IgD-negative memory B cell (primary cell): ENCODE results near the gene TNFSF8. TPM values are rescaled to one million over a fixed set of nuclear protein-coding genes. Genes with fewer than 3 reads are reported as not detected.

Experiments
- H3K27ac Mint-ChIP-seq, 3 donors: one replicate each; pipeline ENCODE4 v1.8.0; 2020 to 2022; ENCODE audit warnings: mild to moderate bottlenecking in 3 of 3, mixed read lengths in 3 of 3, moderate library complexity in 1 of 3
- H3K27me3 Mint-ChIP-seq: one replicate; pipeline ENCODE4 v1.8.0; 2021; ENCODE audit warnings: mixed read lengths
- H3K36me3 Mint-ChIP-seq: one replicate; pipeline ENCODE4 v1.8.0; 2020; ENCODE audit warnings: mild to moderate bottlenecking, mixed read lengths
- H3K4me1 Mint-ChIP-seq, 3 donors: one replicate each; pipeline ENCODE4 v1.8.0; 2020 to 2022; ENCODE audit warnings: mixed read lengths in 3 of 3, mild to moderate bottlenecking in 1 of 3
- H3K4me3 Mint-ChIP-seq, 4 donors: one replicate each; pipeline ENCODE4 v1.8.0; 2020 to 2022; ENCODE audit warnings: mild to moderate bottlenecking in 4 of 4, mixed read lengths in 4 of 4, moderate library complexity in 3 of 4
- H3K9me3 Mint-ChIP-seq, 3 donors: one replicate each; pipeline ENCODE4 v1.8.0; 2020 to 2021; ENCODE audit warnings: mixed read lengths in 3 of 3, mild to moderate bottlenecking in 1 of 3
- polyA plus RNA-seq: library from polyadenylated mRNA; unstranded; fragments of 300-500 nt; fragmentation: Illumina TruSeq; gene quantifications from one replicate; pipeline ENCODE4 v1.2.3, GENCODE V29; 2021

The TNFSF8 gene
- polyA plus RNA-seq, 1 donor from 2014 or later: 3.5 TPM

DNA sequence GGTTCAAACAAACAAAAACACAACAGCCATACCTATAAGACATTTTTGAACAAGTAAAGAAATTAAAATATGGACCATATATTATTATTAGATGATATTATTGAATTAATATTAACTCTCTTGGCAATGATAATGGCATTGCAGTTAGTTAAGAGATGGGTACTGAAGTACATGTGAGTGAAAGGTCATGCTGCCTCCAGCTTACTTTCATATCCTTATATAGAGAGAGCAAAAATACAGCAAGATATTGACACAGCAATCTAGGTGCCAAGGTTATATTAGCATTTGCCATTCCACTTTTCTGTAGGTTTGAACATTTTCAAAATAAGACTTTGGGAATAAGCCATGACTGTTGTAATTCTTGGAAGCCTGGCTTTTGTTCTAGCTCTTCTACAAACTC lies 6.1 kb downstream of the TNFSF8 start:
- H3K4me3 Mint-ChIP-seq: peak overlapping the region in 1 of 4 donors; percentile 35
- peaks cover 38% of the 10 kb centered on the region for H3K27me3 Mint-ChIP-seq
- H3K4me1 Mint-ChIP-seq: peaks cover 18 to 41% (median 30%) of the 10 kb centered on the region in 3 donors
- H3K36me3 Mint-ChIP-seq: peaks cover 2% of the 10 kb centered on the region
- no peak overlapping the region for H3K27ac Mint-ChIP-seq
- peaks cover 0 to 2% (median 0%) of the 10 kb centered on the region in 3 donors for H3K9me3 Mint-ChIP-seq

GRCh38 chr9:114923918-114924317 lies 6.5 kb downstream of the TNFSF8 start:
- no peak overlapping the region for H3K4me3 Mint-ChIP-seq
- H3K9me3 Mint-ChIP-seq: peaks cover 0 to 2% (median 0%) of the 10 kb centered on the region in 3 donors
- H3K4me1 Mint-ChIP-seq: peaks cover 15 to 38% (median 27%) of the 10 kb centered on the region in 3 donors
- H3K27ac Mint-ChIP-seq: no peak overlapping the region
- peaks cover 2% of the 10 kb centered on the region for H3K36me3 Mint-ChIP-seq
- H3K27me3 Mint-ChIP-seq: peaks cover 38% of the 10 kb centered on the region

DNA sequence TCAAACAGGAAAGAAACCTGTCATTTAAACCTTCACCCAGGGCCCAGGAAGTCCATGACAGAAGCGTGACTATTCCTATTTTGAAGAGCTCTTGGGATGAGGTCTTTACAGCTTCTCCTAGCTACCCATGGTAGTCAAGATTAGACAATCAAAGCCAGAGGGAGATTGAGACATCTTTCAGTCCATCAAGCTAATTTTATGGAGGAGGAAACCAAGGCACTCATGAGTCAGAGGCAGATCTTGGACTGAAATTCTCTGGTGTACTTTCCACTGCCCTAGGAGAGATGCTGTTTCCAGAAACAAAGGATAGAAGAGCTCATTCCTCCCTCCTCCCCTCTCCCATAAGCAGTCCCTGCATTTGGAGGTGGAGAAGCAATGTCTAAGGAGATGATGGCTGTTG lies 9.2 kb downstream of the TNFSF8 start:
- Mint-ChIP-seq H3K4me3 (no peak overlapping the region), H3K36me3 (peaks cover 2% of the 10 kb centered on the region), H3K27ac (no peak overlapping the region), H3K27me3 (peaks cover 35% of the 10 kb centered on the region), H3K9me3 (no peaks in the 10 kb centered on the region), H3K4me1 (peaks cover 11 to 23% (median 13%) of the 10 kb centered on the region in 3 donors)

DNA sequence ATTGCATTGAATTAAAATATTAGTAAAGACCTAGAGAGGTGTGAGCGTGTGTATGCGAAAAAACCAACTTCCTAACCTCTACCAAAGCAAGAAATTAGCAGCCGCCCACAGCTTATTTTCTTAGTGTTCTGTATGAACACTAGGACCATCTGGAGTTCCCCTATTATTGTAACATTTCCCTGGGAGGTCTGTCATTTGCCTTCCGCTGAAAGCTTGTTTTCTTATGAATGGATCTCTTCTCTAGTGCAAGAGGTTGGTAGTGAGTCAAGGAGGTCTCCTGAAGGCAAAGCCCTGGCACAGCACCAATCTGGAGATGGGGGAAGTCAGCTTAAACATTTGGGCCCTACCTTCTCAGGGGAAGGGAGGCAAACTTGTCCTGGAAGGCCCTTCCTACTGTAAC lies 10.8 kb downstream of the TNFSF8 start:
- Mint-ChIP-seq H3K27ac (no peak overlapping the region), H3K27me3 (peaks cover 23% of the 10 kb centered on the region), H3K4me1 (peaks cover 4 to 10% (median 7%) of the 10 kb centered on the region in 3 donors), H3K9me3 (no peaks in the 10 kb centered on the region), H3K4me3 (no peak overlapping the region), H3K36me3 (peaks cover 2% of the 10 kb centered on the region)

- peak overlapping the region in 1 of 3 donors; percentile 40 for H3K27ac Mint-ChIP-seq
- H3K27me3 Mint-ChIP-seq: peaks cover 7% of the 10 kb centered on the region
- no peaks in the 10 kb centered on the region for H3K9me3 Mint-ChIP-seq
- peaks cover 4 to 5% (median 4%) of the 10 kb centered on the region in 3 donors for H3K4me1 Mint-ChIP-seq
- H3K4me3 Mint-ChIP-seq: no peak overlapping the region
- peaks cover 2% of the 10 kb centered on the region for H3K36me3 Mint-ChIP-seq
Measured at GRCh38 chr9:114916481-114916880, 13.9 kb downstream of the TNFSF8 start.

GRCh38 chr9:114914139-114914538 lies 16.3 kb downstream of the TNFSF8 start:
- Mint-ChIP-seq H3K27ac (no peak overlapping the region), H3K27me3 (no peaks in the 10 kb centered on the region), H3K36me3 (no peaks in the 10 kb centered on the region), H3K4me1 (peaks cover 15 to 19% (median 18%) of the 10 kb centered on the region in 3 donors), H3K4me3 (no peak overlapping the region), H3K9me3 (no peaks in the 10 kb centered on the region)

DNA sequence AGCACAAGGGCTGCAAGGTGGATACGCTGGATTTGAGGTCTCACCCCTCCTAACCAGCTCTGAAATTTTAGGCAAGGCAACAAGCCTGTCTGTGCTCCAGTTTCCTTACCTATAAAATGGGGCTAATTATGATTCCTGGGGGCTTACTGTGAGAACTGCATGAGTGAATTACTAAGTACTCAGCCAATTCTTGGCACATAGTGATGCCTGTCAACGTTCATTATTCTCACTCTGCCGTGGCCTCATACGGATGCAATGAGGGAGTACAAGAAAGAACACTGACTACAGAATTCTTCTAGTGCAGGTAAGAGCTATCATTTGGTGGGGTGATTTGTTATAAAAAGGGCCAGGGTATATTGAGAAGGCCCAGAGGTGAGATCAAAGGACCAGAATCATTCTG lies 16.7 kb downstream of the TNFSF8 start:
- no peaks in the 10 kb centered on the region for H3K9me3 Mint-ChIP-seq
- no peak overlapping the region for H3K27ac Mint-ChIP-seq
- no peak overlapping the region for H3K4me3 Mint-ChIP-seq
- no peaks in the 10 kb centered on the region for H3K36me3 Mint-ChIP-seq
- H3K4me1 Mint-ChIP-seq: peaks cover 20 to 24% (median 22%) of the 10 kb centered on the region in 3 donors
- H3K27me3 Mint-ChIP-seq: no peaks in the 10 kb centered on the region

DNA sequence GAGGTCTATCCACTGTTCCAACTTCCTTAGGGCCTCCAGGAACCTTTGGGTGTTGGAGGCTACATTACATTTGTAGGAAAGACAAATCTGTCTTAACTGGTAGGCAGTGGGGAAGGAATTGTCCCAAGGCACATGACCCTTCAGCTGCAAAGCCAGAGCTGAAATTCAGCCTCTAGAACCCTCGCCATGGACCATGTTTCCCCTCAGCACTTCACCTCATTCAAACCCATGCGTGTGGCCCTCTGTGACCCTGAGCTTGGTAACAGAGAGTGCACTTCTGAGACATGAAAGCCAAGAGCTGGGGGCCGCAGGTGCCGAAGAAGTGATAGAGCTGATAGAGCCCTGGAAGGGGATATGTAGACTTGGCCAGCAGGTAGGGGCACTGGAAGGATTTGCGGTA lies 17.2 kb downstream of the TNFSF8 start:
- H3K4me1 Mint-ChIP-seq: peaks cover 25 to 28% (median 27%) of the 10 kb centered on the region in 3 donors
- H3K36me3 Mint-ChIP-seq: no peaks in the 10 kb centered on the region

GRCh38 chr9:114911167-114911821 lies 19.1 kb downstream of the TNFSF8 start:
- H3K9me3 Mint-ChIP-seq: no peaks in the 10 kb centered on the region
- no peak overlapping the region for H3K27ac Mint-ChIP-seq

More for the DNA sequence above, 17.2 kb downstream of the TNFSF8 start:
- Mint-ChIP-seq H3K27me3 (no peaks in the 10 kb centered on the region), H3K4me3 (no peak overlapping the region), H3K27ac (no peak overlapping the region), H3K9me3 (no peaks in the 10 kb centered on the region)

GRCh38 chr9:114910541-114910940 lies 19.9 kb downstream of the TNFSF8 start:
- no peaks in the 10 kb centered on the region for H3K36me3 Mint-ChIP-seq

More at GRCh38 chr9:114911167-114911821, 19.1 kb downstream of the TNFSF8 start:
- Mint-ChIP-seq H3K4me3 (no peak overlapping the region), H3K36me3 (no peaks in the 10 kb centered on the region), H3K27me3 (no peaks in the 10 kb centered on the region), H3K4me1 (peaks cover 34 to 37% (median 35%) of the 10 kb centered on the region in 3 donors)

GRCh38 chr9:114909661-114910060 lies 20.7 kb downstream of the TNFSF8 start:
- H3K36me3 Mint-ChIP-seq: no peaks in the 10 kb centered on the region
- H3K9me3 Mint-ChIP-seq: no peaks in the 10 kb centered on the region
- H3K27me3 Mint-ChIP-seq: no peaks in the 10 kb centered on the region
- H3K4me1 Mint-ChIP-seq: peaks cover 34 to 37% (median 35%) of the 10 kb centered on the region in 3 donors
- H3K4me3 Mint-ChIP-seq: peak overlapping the region in 2 of 4 donors; percentile 48 to 83
- peak overlapping the region in 2 of 3 donors; percentile 1 to 63 for H3K27ac Mint-ChIP-seq

More at GRCh38 chr9:114910541-114910940, 19.9 kb downstream of the TNFSF8 start:
- Mint-ChIP-seq H3K4me3 (no peak overlapping the region), H3K9me3 (no peaks in the 10 kb centered on the region), H3K27ac (peak overlapping the region in 1 of 3 donors; percentile 13), H3K27me3 (no peaks in the 10 kb centered on the region), H3K4me1 (peaks cover 34 to 37% (median 35%) of the 10 kb centered on the region in 3 donors)

GRCh38 chr9:114908805-114909448 lies 21.5 kb downstream of the TNFSF8 start:
- no peaks in the 10 kb centered on the region for H3K36me3 Mint-ChIP-seq
- H3K4me1 Mint-ChIP-seq: peaks cover 31 to 37% (median 35%) of the 10 kb centered on the region in 3 donors
- peak overlapping the region in 2 of 3 donors; percentile 53 to 63 for H3K27ac Mint-ChIP-seq

DNA sequence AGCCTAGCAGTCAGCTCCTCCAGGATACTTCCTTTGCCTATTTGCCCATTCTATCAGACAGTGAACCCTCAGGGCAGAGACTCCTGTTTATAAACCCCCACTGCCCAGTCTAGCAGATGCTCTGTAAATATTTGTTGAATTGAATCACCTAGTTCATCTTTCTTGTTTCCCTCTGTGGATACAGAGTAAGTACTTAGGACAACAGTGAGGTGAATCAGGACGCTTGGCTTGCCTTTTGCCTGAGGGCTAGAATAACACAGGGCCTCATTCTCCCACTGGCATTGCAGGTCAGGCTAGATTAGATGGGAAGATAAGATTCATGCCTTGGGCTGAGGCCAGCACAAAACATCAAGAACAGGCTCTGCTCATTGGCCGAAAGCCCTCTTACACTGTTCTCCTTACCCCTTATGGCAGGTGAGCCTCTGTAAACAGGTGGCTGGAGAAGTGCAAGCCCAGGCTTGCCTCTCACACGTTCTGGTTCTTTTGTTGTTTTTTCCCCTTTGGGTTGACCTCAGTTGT lies 22.2 kb downstream of the TNFSF8 start:
- H3K27me3 Mint-ChIP-seq: no peaks in the 10 kb centered on the region
- H3K27ac Mint-ChIP-seq: peak overlapping the region in 1 of 3 donors; percentile 26
- peak overlapping the region in 2 of 4 donors; percentile 38 to 51 for H3K4me3 Mint-ChIP-seq
- H3K4me1 Mint-ChIP-seq: peaks cover 33 to 37% (median 36%) of the 10 kb centered on the region in 3 donors
- H3K36me3 Mint-ChIP-seq: no peaks in the 10 kb centered on the region
- H3K9me3 Mint-ChIP-seq: no peaks in the 10 kb centered on the region

More at GRCh38 chr9:114908805-114909448, 21.5 kb downstream of the TNFSF8 start:
- Mint-ChIP-seq H3K9me3 (no peaks in the 10 kb centered on the region), H3K27me3 (no peaks in the 10 kb centered on the region), H3K4me3 (peak overlapping the region in 2 of 4 donors; percentile 48 to 83)

DNA sequence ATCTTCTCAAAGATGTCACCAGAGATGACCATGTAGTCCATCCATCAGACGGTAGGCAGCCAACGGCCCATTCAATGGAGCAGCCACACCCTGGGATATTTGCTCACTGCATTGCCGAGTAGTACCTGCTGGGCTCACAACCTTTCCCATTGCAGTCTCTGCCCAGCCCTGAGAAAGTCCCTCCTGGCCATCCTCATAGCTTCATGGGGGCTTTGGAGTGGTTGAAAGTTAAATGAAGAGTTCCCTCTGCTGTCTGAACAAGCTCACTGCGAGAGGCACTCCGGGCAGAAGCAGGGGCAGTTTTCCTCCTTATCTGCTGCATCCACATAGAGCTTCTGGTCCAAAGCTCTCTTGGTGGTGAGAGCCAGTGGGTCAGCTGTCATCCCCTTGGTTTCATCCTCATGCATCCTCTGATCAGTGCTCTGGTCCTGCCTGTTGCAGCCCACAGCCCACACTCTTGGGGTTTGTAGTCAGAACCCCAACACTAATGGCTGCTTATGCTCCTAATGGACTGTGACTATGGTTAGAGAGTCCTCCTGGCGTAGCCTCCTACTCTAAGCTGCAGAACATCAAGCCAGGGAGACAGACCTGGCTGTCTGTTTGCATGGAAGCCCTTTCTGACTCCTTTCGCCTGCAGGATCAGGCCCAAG lies 23.3 kb downstream of the TNFSF8 start:
- Mint-ChIP-seq H3K36me3 (no peaks in the 10 kb centered on the region), H3K4me3 (peak overlapping the region in 1 of 4 donors; percentile 81), H3K27me3 (no peaks in the 10 kb centered on the region), H3K9me3 (no peaks in the 10 kb centered on the region), H3K4me1 (peaks cover 37 to 43% (median 41%) of the 10 kb centered on the region in 3 donors), H3K27ac (no peak overlapping the region)
